CD14-positive monocyte (primary cell): ENCODE measurements around the gene IL36A. TPM values are rescaled to one million over a fixed set of nuclear protein-coding genes. Genes with fewer than 3 reads are reported as not detected.
A peak's percentile ranks its signal among the peaks of the same experiment; 100 is the strongest.

Source experiments
- DNase-seq, 3 donors: peaks; one replicate each; pipeline ENCODE4 v3.0.0-alpha.2; 2011 to 2022
- H2AFZ ChIP-seq: 2 replicates; pipeline ENCODE4 v1.6.0; 2012; ENCODE audit warnings: mild to moderate bottlenecking, low read depth, low read length, inconsistent platforms; ENCODE audit not compliant: insufficient read depth, poor library complexity, severe bottlenecking
- H3K27ac ChIP-seq, 2 donors: 1 replicate in 1 of 2; 2 replicates in 1 of 2; pipeline ENCODE4 v1.5.1; 2012 to 2013; ENCODE audit warnings: low read length in 2 of 2, control low read depth in 1 of 2, inconsistent platforms in 1 of 2, low read depth in 1 of 2, mild to moderate bottlenecking in 1 of 2
- H3K27me3 ChIP-seq, 2 donors: one replicate each; pipeline versions ENCODE4 v1.6.0 to v1.6.1; 2011 to 2013; ENCODE audit warnings: low read length in 2 of 2; ENCODE audit not compliant: control insufficient read depth in 2 of 2, insufficient read depth in 2 of 2
- H3K36me3 ChIP-seq, 2 donors: replicated peaks in 1 of 2; 1 replicate in 1 of 2; 2 replicates in 1 of 2; pipeline versions ENCODE4 v1.5.1 to v1.6.1; 2012 to 2013; ENCODE audit warnings: low read length in 2 of 2, control low read depth in 1 of 2, inconsistent platforms in 1 of 2, mild to moderate bottlenecking in 1 of 2; ENCODE audit not compliant: insufficient read depth in 2 of 2, control insufficient read depth in 1 of 2
- H3K4me1 ChIP-seq, 2 donors: 1 replicate in 1 of 2; 2 replicates in 1 of 2; pipeline versions ENCODE4 v1.5.1 to v1.6.1; 2012 to 2013; ENCODE audit warnings: low read length in 2 of 2, control low read depth in 1 of 2, inconsistent platforms in 1 of 2, mild to moderate bottlenecking in 1 of 2, moderate library complexity in 1 of 2; ENCODE audit not compliant: insufficient read depth in 2 of 2, control insufficient read depth in 1 of 2
- H3K4me2 ChIP-seq: replicated peaks from 2 replicates; pipeline ENCODE3; 2012; ENCODE audit warnings: low read length, moderate library complexity, mild to moderate bottlenecking; ENCODE audit not compliant: poor library complexity, severe bottlenecking; ENCODE audit errors: extremely low read depth
- H3K4me3 ChIP-seq, 3 experiments: fragments of 200-600 bp in 1 of 3; sonication (generic) in 1 of 3; replicated peaks in 1 of 3; 1 replicate in 2 of 3; 2 replicates in 1 of 3; pipeline ENCODE4 v1.5.1; 2011 to 2013; ENCODE audit warnings: low read length in 3 of 3, mild to moderate bottlenecking in 3 of 3, control low read depth in 2 of 3, low read depth in 2 of 3, inconsistent platforms in 1 of 3, moderate library complexity in 1 of 3
- H3K79me2 ChIP-seq: 2 replicates; pipeline ENCODE4 v1.6.0; 2012; ENCODE audit warnings: mild to moderate bottlenecking, control low read depth, inconsistent platforms, low read length, moderate library complexity; ENCODE audit not compliant: insufficient read depth
- H3K9ac ChIP-seq: 2 replicates; pipeline ENCODE4 v1.6.0; 2017; ENCODE audit warnings: low read length, mild to moderate bottlenecking; ENCODE audit not compliant: insufficient read depth, poor library complexity, severe bottlenecking
- H3K9me3 ChIP-seq, 2 donors: replicated peaks in 1 of 2; 1 replicate in 1 of 2; 2 replicates in 1 of 2; pipeline versions ENCODE4 v1.5.1 to v1.6.1; 2012 to 2013; ENCODE audit warnings: low read length in 2 of 2, control low read depth in 1 of 2; ENCODE audit not compliant: control insufficient read depth in 1 of 2, insufficient read depth in 1 of 2
- H4K20me1 ChIP-seq: 2 replicates; pipeline ENCODE4 v1.6.0; 2012; ENCODE audit warnings: mild to moderate bottlenecking, low read length, control low read depth, moderate library complexity; ENCODE audit not compliant: insufficient read depth
- H3K27ac Mint-ChIP-seq, 7 donors: one replicate each; pipeline ENCODE4 v1.8.0; 2020; ENCODE audit warnings: mild to moderate bottlenecking in 7 of 7, mixed read lengths in 7 of 7, moderate library complexity in 6 of 7, inconsistent platforms in 2 of 7
- H3K27me3 Mint-ChIP-seq, 3 donors: one replicate each; pipeline ENCODE4 v1.8.0; 2021 to 2022; ENCODE audit warnings: low read depth in 3 of 3, mild to moderate bottlenecking in 3 of 3, mixed read lengths in 3 of 3, moderate library complexity in 3 of 3, inconsistent platforms in 1 of 3
- H3K36me3 Mint-ChIP-seq, 2 donors: one replicate each; pipeline ENCODE4 v1.8.0; 2020; ENCODE audit warnings: mixed read lengths in 2 of 2, inconsistent platforms in 1 of 2, mild to moderate bottlenecking in 1 of 2
- H3K4me1 Mint-ChIP-seq: one replicate; pipeline ENCODE4 v1.8.0; 2020; ENCODE audit warnings: mild to moderate bottlenecking, mixed read lengths
- H3K4me3 Mint-ChIP-seq, 2 donors: one replicate each; pipeline ENCODE4 v1.8.0; 2020; ENCODE audit warnings: mild to moderate bottlenecking in 2 of 2, mixed read lengths in 2 of 2, moderate library complexity in 1 of 2
- H3K9me3 Mint-ChIP-seq, 7 donors: one replicate each; pipeline ENCODE4 v1.8.0; 2020 to 2022; ENCODE audit warnings: mixed read lengths in 7 of 7, mild to moderate bottlenecking in 6 of 7, moderate library complexity in 6 of 7, inconsistent platforms in 2 of 7
- WGBS: methylation state at CpG from one replicate; pipeline ENCODE4 v1.1.5; 2013; ENCODE audit warnings: missing lambda C conversion rate; ENCODE audit not compliant: insufficient coverage; 5-methylcytosine and 5-hydroxymethylcytosine counted together
- intact Hi-C, 2 donors: fragments of 100-400 bp; cut with micrococcal nuclease; formaldehyde crosslinking; loops; one replicate each; pipeline versions ENCODE4 v1.15.0 to v1.15.1; 2023
- polyA plus RNA-seq, 3 donors: library from polyadenylated mRNA; depleted of rRNA in 1 of 3; unstranded in 2 of 3; stranded (reverse) in 1 of 3; fragments of 300-500 nt in 2 of 3; fragments of >200 nt in 1 of 3; fragmentation: Illumina TruSeq in 2 of 3; gene quantifications; 1 replicate in 2 of 3; 2 replicates in 1 of 3; pipeline ENCODE4 v1.2.3, GENCODE V29; 2012 to 2021
- TF ChIP-seq, protein P1 (sequence below): fragments of 200-600 bp; IDR thresholded peaks from one replicate; pipeline ENCODE4 v1.8.0; 2022; ENCODE audit warnings: antibody characterized with exemption, mild to moderate bottlenecking

The IL36A gene
- polyA plus RNA-seq, 3 donors: not detected

DNA sequence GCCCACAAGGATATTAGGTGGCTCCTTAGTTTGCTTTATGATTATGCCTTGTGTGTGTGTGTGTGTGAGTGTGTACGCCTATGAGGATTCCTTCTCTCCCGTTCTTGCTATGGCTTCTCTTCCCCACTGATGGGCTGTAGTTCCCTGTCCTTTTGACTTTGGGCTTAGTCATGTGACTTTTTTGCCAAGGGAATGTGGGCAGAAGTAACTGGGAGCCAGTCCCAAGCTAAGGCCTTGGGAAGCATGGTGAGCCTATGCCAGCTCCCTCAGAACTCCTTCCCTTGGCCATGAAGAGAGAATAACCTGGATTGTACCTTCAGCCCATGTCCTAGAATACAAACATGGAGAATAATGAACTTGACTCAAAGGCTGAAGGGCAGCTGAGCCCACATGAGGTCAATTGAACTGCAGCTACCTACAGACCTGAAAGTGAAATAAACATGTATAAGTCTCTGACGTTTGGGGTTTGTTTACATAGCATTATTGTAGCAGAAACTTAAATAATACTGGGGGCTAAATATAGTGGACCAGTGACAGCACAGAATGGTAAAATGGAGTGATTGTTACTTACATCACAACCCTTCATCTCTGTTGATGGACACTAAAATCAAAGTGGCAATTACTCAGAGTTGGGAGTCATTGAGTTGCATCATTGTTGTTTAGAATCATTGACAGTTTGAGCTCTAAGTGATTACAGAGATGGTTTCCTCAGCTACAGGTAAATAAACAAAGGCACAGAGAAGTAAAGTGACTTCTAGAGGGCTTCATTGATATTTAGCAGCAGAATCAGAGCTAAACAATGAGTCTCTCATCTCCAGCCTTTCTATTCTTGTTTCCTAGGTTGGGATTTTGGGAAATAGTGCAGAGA is 42.7 kb upstream of the IL36A start:
- Histone ChIP-seq H3K36me3 (no peaks in the 10 kb centered on the region), H3K9me3 (no peaks in the 10 kb centered on the region), H4K20me1 (no peaks in the 10 kb centered on the region), H3K4me2 (no peak overlapping the region), H3K27ac (no peak overlapping the region), H3K4me3 (no peak overlapping the region), H2AFZ (no peak overlapping the region), H3K27me3 (no peaks in the 10 kb centered on the region), H3K9ac (no peak overlapping the region), H3K4me1 (no peaks in the 10 kb centered on the region), H3K79me2 (no peaks in the 10 kb centered on the region)
- TF ChIP-seq, protein P1, sequence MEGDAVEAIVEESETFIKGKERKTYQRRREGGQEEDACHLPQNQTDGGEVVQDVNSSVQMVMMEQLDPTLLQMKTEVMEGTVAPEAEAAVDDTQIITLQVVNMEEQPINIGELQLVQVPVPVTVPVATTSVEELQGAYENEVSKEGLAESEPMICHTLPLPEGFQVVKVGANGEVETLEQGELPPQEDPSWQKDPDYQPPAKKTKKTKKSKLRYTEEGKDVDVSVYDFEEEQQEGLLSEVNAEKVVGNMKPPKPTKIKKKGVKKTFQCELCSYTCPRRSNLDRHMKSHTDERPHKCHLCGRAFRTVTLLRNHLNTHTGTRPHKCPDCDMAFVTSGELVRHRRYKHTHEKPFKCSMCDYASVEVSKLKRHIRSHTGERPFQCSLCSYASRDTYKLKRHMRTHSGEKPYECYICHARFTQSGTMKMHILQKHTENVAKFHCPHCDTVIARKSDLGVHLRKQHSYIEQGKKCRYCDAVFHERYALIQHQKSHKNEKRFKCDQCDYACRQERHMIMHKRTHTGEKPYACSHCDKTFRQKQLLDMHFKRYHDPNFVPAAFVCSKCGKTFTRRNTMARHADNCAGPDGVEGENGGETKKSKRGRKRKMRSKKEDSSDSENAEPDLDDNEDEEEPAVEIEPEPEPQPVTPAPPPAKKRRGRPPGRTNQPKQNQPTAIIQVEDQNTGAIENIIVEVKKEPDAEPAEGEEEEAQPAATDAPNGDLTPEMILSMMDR: no peak
- Mint-ChIP-seq H3K4me3 (no peak overlapping the region), H3K4me1 (no peaks in the 10 kb centered on the region), H3K27ac (no peak overlapping the region), H3K36me3 (no peaks in the 10 kb centered on the region), H3K9me3 (no peaks in the 10 kb centered on the region), H3K27me3 (peaks cover 0 to 2% (median 0%) of the 10 kb centered on the region in 3 donors)
- peak in 1 of 3 donors; percentile 27 for DNase-seq
- WGBS: no CpG with 5 or more reads among the region's 3 CpGs
- intact Hi-C loops: no loop called here

GRCh38 chr2:112967023-112967422 is 38.2 kb upstream of the IL36A start:
- no peaks in the 10 kb centered on the region for H3K79me2 ChIP-seq
- H3K4me2 ChIP-seq: no peak overlapping the region
- H3K27me3 ChIP-seq: no peaks in the 10 kb centered on the region
- no peaks in the 10 kb centered on the region for H4K20me1 ChIP-seq
- Mint-ChIP-seq H3K4me3 (no peak overlapping the region), H3K36me3 (no peaks in the 10 kb centered on the region), H3K27me3 (peaks cover 0 to 11% (median 6%) of the 10 kb centered on the region in 3 donors), H3K9me3 (peaks cover 0 to 4% (median 0%) of the 10 kb centered on the region in 7 donors), H3K27ac (no peak overlapping the region), H3K4me1 (no peaks in the 10 kb centered on the region)
- no peak for DNase-seq
- WGBS: no CpG with 5 or more reads among the region's 2 CpGs
- intact Hi-C loops: no loop called here
- no peaks in the 10 kb centered on the region for H3K9me3 ChIP-seq
- TF ChIP-seq, protein P1: no peak
- H3K27ac ChIP-seq: no peak overlapping the region
- no peak overlapping the region for H3K9ac ChIP-seq
- H3K36me3 ChIP-seq: no peaks in the 10 kb centered on the region
- no peaks in the 10 kb centered on the region for H3K4me1 ChIP-seq
- H3K4me3 ChIP-seq: no peak overlapping the region
- no peak overlapping the region for H2AFZ ChIP-seq
